ENCODE measurements around the gene MRPL21. TPM values are rescaled to one million over a fixed set of nuclear protein-coding genes. Genes with fewer than 3 reads are reported as not detected.

Gene MRPL21
- total RNA-seq, 1 donor from 2014 or later = 50.3 TPM

GRCh38 chr11:68930991-68931855, 27.6 kb upstream of the MRPL21 start:
- no peak overlapping the region for H3K27ac Mint-ChIP-seq (ENCODE audit: unreplicated experiment)
- no peaks in the 10 kb centered on the region for H3K4me1 Mint-ChIP-seq (ENCODE audit: unreplicated experiment)
- H3K36me3 Mint-ChIP-seq (ENCODE audit: unreplicated experiment) = peaks cover 41% of the 10 kb centered on the region
- no peak overlapping the region for H3K4me3 Mint-ChIP-seq (ENCODE audit: unreplicated experiment)
- no peaks in the 10 kb centered on the region for H3K9me3 Mint-ChIP-seq (ENCODE audit: unreplicated experiment)
- TF ChIP-seq CTCF (IDR thresholded peaks at IDR 0.05) = no peak
- no peak for DNase-seq (ENCODE audit: extremely low spot score, unreplicated experiment)
- H3K27me3 Mint-ChIP-seq (ENCODE audit: unreplicated experiment) = no peaks in the 10 kb centered on the region

GRCh38 chr11:68929706-68930570, 26.3 kb upstream of the MRPL21 start:
- no peak for DNase-seq (ENCODE audit: extremely low spot score, unreplicated experiment)
- Mint-ChIP-seq H3K27ac (ENCODE audit: unreplicated experiment) (no peak overlapping the region), H3K9me3 (ENCODE audit: unreplicated experiment) (peaks cover 7% of the 10 kb centered on the region), H3K27me3 (ENCODE audit: unreplicated experiment) (no peaks in the 10 kb centered on the region), H3K4me1 (ENCODE audit: unreplicated experiment) (no peaks in the 10 kb centered on the region), H3K36me3 (ENCODE audit: unreplicated experiment) (peaks cover 48% of the 10 kb centered on the region), H3K4me3 (ENCODE audit: unreplicated experiment) (no peak overlapping the region)
- TF ChIP-seq CTCF (IDR thresholded peaks at IDR 0.05) = no peak

GRCh38 chr11:68929135-68929534, 25.5 kb upstream of the MRPL21 start:
- Mint-ChIP-seq H3K36me3 (ENCODE audit: unreplicated experiment) (peaks cover 55% of the 10 kb centered on the region), H3K27ac (ENCODE audit: unreplicated experiment) (no peak overlapping the region), H3K4me1 (ENCODE audit: unreplicated experiment) (no peaks in the 10 kb centered on the region), H3K9me3 (ENCODE audit: unreplicated experiment) (peaks cover 13% of the 10 kb centered on the region), H3K4me3 (ENCODE audit: unreplicated experiment) (no peak overlapping the region), H3K27me3 (ENCODE audit: unreplicated experiment) (no peaks in the 10 kb centered on the region)
- no peak for DNase-seq (ENCODE audit: extremely low spot score, unreplicated experiment)
- no peak for TF ChIP-seq CTCF (IDR thresholded peaks at IDR 0.05)

- no peak for TF ChIP-seq CTCF (IDR thresholded peaks at IDR 0.05)
- Mint-ChIP-seq H3K27ac (ENCODE audit: unreplicated experiment) (no peak overlapping the region), H3K27me3 (ENCODE audit: unreplicated experiment) (no peaks in the 10 kb centered on the region), H3K9me3 (ENCODE audit: unreplicated experiment) (peaks cover 13% of the 10 kb centered on the region), H3K36me3 (ENCODE audit: unreplicated experiment) (peaks cover 63% of the 10 kb centered on the region), H3K4me1 (ENCODE audit: unreplicated experiment) (peaks cover 3% of the 10 kb centered on the region), H3K4me3 (ENCODE audit: unreplicated experiment) (no peak overlapping the region)
- DNase-seq (ENCODE audit: extremely low spot score, unreplicated experiment) = no peak
Measured at GRCh38 chr11:68928136-68928880, 24.7 kb upstream of the MRPL21 start.
